K562 (cell line): ENCODE measurements around the gene DTX2. TPM values are rescaled to one million over a fixed set of nuclear protein-coding genes. Genes with fewer than 3 reads are reported as not detected.

Experiments used
- ATAC-seq: fragments of 200-7000 bp; cut with Tn5 transposase; 3 replicates; pipeline ENCODE4 v1.9.1; 2020; ENCODE audit warnings: moderate library complexity
- BruUV-seq: library from RNA; stranded (reverse); fragments of 400-500 nt; replicated peaks from 2 replicates; lab custom pipeline; 2021; lab: Mats Ljungman, UMichigan
- CTCF ChIA-PET: fragments of 300-600 bp; formaldehyde crosslinking; extraction: SDS; loops from one replicate; lab custom pipeline; 2021; ENCODE audit warnings: low intra/inter-chr PET ratio; lab: Yijun Ruan, JAX
- POLR2A ChIA-PET: fragments of 300-600, 350-650 bp; sonication (Branson Sonifier 250); formaldehyde crosslinking; extraction: SDS; loops from one replicate; lab custom pipeline; 2021; ENCODE audit warnings: antibody characterized with exemption, inconsistent platforms; lab: Yijun Ruan, JAX
- DNase-seq, 4 experiments: peaks; one replicate each; pipeline versions ENCODE4 v3.0.0 to v3.0.0-alpha.2; 2011 to 2018; ENCODE audit warnings: low spot score in 3 of 4, mixed read lengths in 3 of 4; ENCODE audit errors: extremely low read depth in 1 of 4
- FAIRE-seq: peaks from 2 replicates; lab custom pipeline; 2011; peaks lifted over from hg19 to GRCh38; lab: Jason Lieb, UNC
- H2AFZ ChIP-seq: 2 replicates; pipeline ENCODE4 v1.6.0; 2011; ENCODE audit warnings: low read depth, low read length, control low read depth, inconsistent platforms
- H3K27ac ChIP-seq: fragments of 200-600 bp; 3 replicates; pipeline ENCODE4 v1.8.0; 2011; ENCODE audit warnings: low read depth, mild to moderate bottlenecking, control low read depth, inconsistent platforms, low read length, moderate library complexity, mixed read lengths; ENCODE audit errors: extremely low read depth
- H3K27me3 ChIP-seq, 2 experiments: fragments of 300-600 bp in 1 of 2; 2 replicates in 1 of 2; 3 replicates in 1 of 2; pipeline versions ENCODE4 v1.6.0 to v1.8.0; 2011; ENCODE audit warnings: inconsistent platforms in 2 of 2, low read length in 2 of 2, mild to moderate bottlenecking in 1 of 2, mixed read lengths in 1 of 2, moderate library complexity in 1 of 2; ENCODE audit not compliant: control insufficient read depth in 2 of 2, insufficient read depth in 2 of 2
- H3K36me3 ChIP-seq: fragments of 300-600 bp; 3 replicates; pipeline ENCODE4 v1.8.0; 2011; ENCODE audit warnings: mild to moderate bottlenecking, low read length, inconsistent platforms; ENCODE audit not compliant: control insufficient read depth, insufficient read depth
- H3K4me1 ChIP-seq, 2 experiments: fragments of 200-600 bp in 1 of 2; replicated peaks in 1 of 2; 2 replicates in 1 of 2; 3 replicates in 1 of 2; pipeline versions ENCODE4 v1.5.1 to v1.8.0; 2011; ENCODE audit warnings: inconsistent platforms in 2 of 2, low read length in 2 of 2, mild to moderate bottlenecking in 1 of 2, mixed read lengths in 1 of 2, moderate library complexity in 1 of 2; ENCODE audit not compliant: control insufficient read depth in 2 of 2, insufficient read depth in 2 of 2
- H3K4me2 ChIP-seq: 2 replicates; pipeline ENCODE4 v1.6.1; 2011; ENCODE audit warnings: low read length, control low read depth, inconsistent platforms, mixed read lengths; ENCODE audit not compliant: insufficient read depth
- H3K4me3 ChIP-seq: fragments of 200-600 bp; sonication (generic), shearing (Covaris generic); 2 replicates; pipeline ENCODE4 v1.5.1; 2016; ENCODE audit warnings: control low read depth, inconsistent platforms
- H3K79me2 ChIP-seq: fragments of 200-600 bp; 3 replicates; pipeline ENCODE4 v1.8.0; 2011; ENCODE audit warnings: low read length, inconsistent platforms; ENCODE audit not compliant: control insufficient read depth, insufficient read depth
- H3K9ac ChIP-seq, 2 experiments: 2 replicates each; pipeline versions ENCODE4 v1.6.0 to v1.6.1; 2011; ENCODE audit warnings: low read depth in 2 of 2, low read length in 2 of 2, control low read depth in 1 of 2, inconsistent platforms in 1 of 2, mild to moderate bottlenecking in 1 of 2, mixed read lengths in 1 of 2; ENCODE audit not compliant: insufficient read depth in 1 of 2
- H3K9me1 ChIP-seq: one replicate; pipeline ENCODE4 v1.6.0; 2011; ENCODE audit warnings: inconsistent platforms, mild to moderate bottlenecking, low read length, moderate library complexity; ENCODE audit not compliant: control insufficient read depth, insufficient read depth
- H3K9me3 ChIP-seq: replicated peaks from 2 replicates; pipeline ENCODE4 v1.5.1; 2011; ENCODE audit warnings: low read depth, low read length, inconsistent platforms; ENCODE audit not compliant: control insufficient read depth, insufficient read depth
- H4K20me1 ChIP-seq: replicated peaks from 2 replicates; pipeline ENCODE4 v1.6.1; 2011; ENCODE audit warnings: low read length, inconsistent platforms, mixed read lengths; ENCODE audit not compliant: control insufficient read depth, insufficient read depth
- CAMTA2 ChIP-seq: fragments of 250-450 bp; sonication (Bioruptor Pico); conservative IDR thresholded peaks from 2 replicates; pipeline ENCODE4 v1.5.1; 2022
- CHCHD3 ChIP-seq: fragments of 250-450 bp; sonication (Bioruptor Pico); IDR thresholded peaks from 2 replicates; pipeline ENCODE4 v2.1.2; 2022; ENCODE audit warnings: mild to moderate bottlenecking
- CTBP1 ChIP-seq: fragments of 450-650 bp; IDR thresholded peaks from 2 replicates; pipeline ENCODE4 v1.6.1; 2016; ENCODE audit warnings: borderline replicate concordance
- ETS2 ChIP-seq: IDR thresholded peaks from 2 replicates; pipeline ENCODE4 v1.6.1; 2016; ENCODE audit warnings: borderline replicate concordance, missing genetic modification characterization, mild to moderate bottlenecking, moderate library complexity, missing compliant biosample characterization; ENCODE audit not compliant: poor library complexity, severe bottlenecking
- FOXJ2 ChIP-seq: fragments of 200-800 bp; sonication (Bioruptor generic); IDR thresholded peaks from 2 replicates; pipeline ENCODE4 v1.6.1; 2016; ENCODE audit warnings: missing genetic modification characterization, missing compliant biosample characterization
- SAP30 ChIP-seq: fragments of 200-600 bp; sonication (generic); IDR thresholded peaks from 2 replicates; pipeline ENCODE4 v1.6.1; 2012; ENCODE audit warnings: borderline replicate concordance, low read depth, mild to moderate bottlenecking, moderate library complexity, low read length, control low read depth, inconsistent platforms; ENCODE audit not compliant: insufficient read depth, poor library complexity, severe bottlenecking
- SETDB1 ChIP-seq: IDR thresholded peaks from one replicate; pipeline ENCODE4 v1.6.1; 2012; ENCODE audit warnings: low read length, control low read depth, inconsistent platforms
- ZNF12 ChIP-seq: sonication (generic); formaldehyde crosslinking; IDR thresholded peaks from 2 replicates; pipeline ENCODE4 v1.4.0; 2020; ENCODE audit warnings: mild to moderate bottlenecking, missing genetic modification reagents
- ZNF232 ChIP-seq: sonication (generic); formaldehyde crosslinking; IDR thresholded peaks from 2 replicates; pipeline ENCODE4 v1.8.0; 2022; ENCODE audit warnings: mild to moderate bottlenecking, missing genetic modification reagents
- WGBS: fragments of 100-300 bp; shearing (Covaris generic); methylation state at CpG from one replicate; pipeline ENCODE4 v1.1.6; 2016; ENCODE audit warnings: low coverage, mixed read lengths; ENCODE audit not compliant: insufficient coverage; ENCODE audit errors: missing lambda C conversion rate; 5-methylcytosine and 5-hydroxymethylcytosine counted together
- in situ Hi-C: fragments of 300-500 bp; cut with MboI; formaldehyde crosslinking; loops from 4 replicates; pipeline ENCODE4 v1.15.0; 2018; ENCODE audit warnings: inconsistent platforms, mixed read lengths
- intact Hi-C: fragments of 100-400 bp; cut with micrococcal nuclease; formaldehyde crosslinking; loops from 2 replicates; pipeline ENCODE4 v1.14.2; 2022
- polyA plus RNA-seq, 8 experiments: library from polyadenylated mRNA; depleted of rRNA in 4 of 8; stranded (reverse) in 5 of 8; unstranded in 3 of 8; fragments of >200 nt; fragmentation: Nextera tagmentation in 2 of 8; fragmentation: Illumina TruSeq in 1 of 8; extraction: Ambion mirVana in 2 of 8; extraction: Trizol in 1 of 8; gene quantifications; 2 replicates each; pipeline versions ENCODE4 v1.2.1 to v1.2.3, GENCODE V29; 2011 to 2014; ENCODE audit warnings: inconsistent platforms in 1 of 8, missing spikeins in 1 of 8
- total RNA-seq, 7 experiments: library from RNA; depleted of rRNA in 6 of 7; stranded (reverse); fragments of >200 nt in 6 of 7; fragmentation: Illumina TruSeq in 2 of 7; extraction: Trizol in 2 of 7; gene quantifications; 2 replicates each; pipeline versions ENCODE4 v1.2.1 to v1.2.3, GENCODE V29; 2011 to 2021; ENCODE audit warnings: low replicate concordance in 1 of 7
- TF ChIP-seq, protein P1 (sequence below): fragments of 250-450 bp; sonication (Bioruptor Pico); IDR thresholded peaks from 2 replicates; pipeline ENCODE4 v1.5.0; 2020; ENCODE audit warnings: mild to moderate bottlenecking
- TF ChIP-seq, protein P2 (sequence below): fragments of 150-350 bp; conservative IDR thresholded peaks from 2 replicates; pipeline ENCODE4 v1.6.1; 2014; ENCODE audit warnings: low read length

Gene DTX2
- total and polyA plus RNA-seq, 9 of the 15 experiments (the other 6 are each of a cell fraction or from before 2014, with no cell fraction given), result 0.20 to 31.5 (median 9.8) TPM

DNA sequence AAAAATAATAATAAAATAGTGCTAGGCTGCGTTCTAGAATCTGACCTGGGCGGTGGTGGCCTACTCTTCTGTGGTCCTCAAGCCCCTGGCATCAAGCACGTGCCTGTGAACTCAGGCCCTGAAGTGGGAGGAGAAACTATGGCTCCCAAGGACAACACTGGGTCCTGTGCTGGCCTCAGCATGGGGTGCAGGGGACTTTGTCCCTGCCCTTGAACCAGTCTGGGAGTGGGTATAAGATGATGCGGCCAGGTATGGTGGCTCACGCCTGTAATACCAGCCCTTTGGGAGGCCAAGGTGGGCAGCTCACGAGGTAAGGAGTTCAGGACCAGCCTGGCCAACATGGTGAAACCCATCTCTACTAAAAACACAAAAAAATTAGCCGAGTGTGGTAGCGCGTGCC is 31.3 kb upstream of the DTX2 start:
- ATAC-seq (no peak), DNase-seq (peak in 1 of 4 experiments; percentile 2)
- H3K79me2 ChIP-seq, result no peaks in the 10 kb centered on the region
- peaks cover 0 to under 1% of the 10 kb centered on the region in 2 experiments; a peak in 2 of 5 replicates for H3K27me3 ChIP-seq
- H3K4me1 ChIP-seq, result peaks cover 4 to 10% of the 10 kb centered on the region in 2 experiments; a peak in 4 of 5 replicates
- POLR2A ChIA-PET, result no interaction called here
- H3K4me3 ChIP-seq, result no peak overlapping the region
- in situ Hi-C loops, result loop anchor here (5.0 to 10.0 kb wide), 2 partner anchors 75 to 182 kb away; no protein-coding TSS in a partner anchor
- H3K36me3 ChIP-seq, result no peaks in the 10 kb centered on the region
- BruUV-seq, result no TSS peak
- no peaks in the 10 kb centered on the region for H3K9me3 ChIP-seq
- no peak overlapping the region for H3K27ac ChIP-seq
- no peak for TF ChIP-seq ZNF12
- no peak for TF ChIP-seq CTBP1
- TF ChIP-seq CHCHD3 (CRISPR knock-in tag), result no peak
- no peak for TF ChIP-seq CAMTA2 (CRISPR knock-in tag)
- TF ChIP-seq SAP30, result no peak
- TF ChIP-seq, protein P1, sequence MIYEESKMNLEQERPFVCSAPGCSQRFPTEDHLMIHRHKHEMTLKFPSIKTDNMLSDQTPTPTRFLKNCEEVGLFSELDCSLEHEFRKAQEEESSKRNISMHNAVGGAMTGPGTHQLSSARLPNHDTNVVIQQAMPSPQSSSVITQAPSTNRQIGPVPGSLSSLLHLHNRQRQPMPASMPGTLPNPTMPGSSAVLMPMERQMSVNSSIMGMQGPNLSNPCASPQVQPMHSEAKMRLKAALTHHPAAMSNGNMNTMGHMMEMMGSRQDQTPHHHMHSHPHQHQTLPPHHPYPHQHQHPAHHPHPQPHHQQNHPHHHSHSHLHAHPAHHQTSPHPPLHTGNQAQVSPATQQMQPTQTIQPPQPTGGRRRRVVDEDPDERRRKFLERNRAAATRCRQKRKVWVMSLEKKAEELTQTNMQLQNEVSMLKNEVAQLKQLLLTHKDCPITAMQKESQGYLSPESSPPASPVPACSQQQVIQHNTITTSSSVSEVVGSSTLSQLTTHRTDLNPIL (CRISPR knock-in tag), result no peak
- no peak for TF ChIP-seq SETDB1
- no peak for TF ChIP-seq FOXJ2 (tag)
- TF ChIP-seq ETS2 (tag), result no peak
- TF ChIP-seq ZNF232 (CRISPR knock-in tag), result no peak
- TF ChIP-seq, protein P2, sequence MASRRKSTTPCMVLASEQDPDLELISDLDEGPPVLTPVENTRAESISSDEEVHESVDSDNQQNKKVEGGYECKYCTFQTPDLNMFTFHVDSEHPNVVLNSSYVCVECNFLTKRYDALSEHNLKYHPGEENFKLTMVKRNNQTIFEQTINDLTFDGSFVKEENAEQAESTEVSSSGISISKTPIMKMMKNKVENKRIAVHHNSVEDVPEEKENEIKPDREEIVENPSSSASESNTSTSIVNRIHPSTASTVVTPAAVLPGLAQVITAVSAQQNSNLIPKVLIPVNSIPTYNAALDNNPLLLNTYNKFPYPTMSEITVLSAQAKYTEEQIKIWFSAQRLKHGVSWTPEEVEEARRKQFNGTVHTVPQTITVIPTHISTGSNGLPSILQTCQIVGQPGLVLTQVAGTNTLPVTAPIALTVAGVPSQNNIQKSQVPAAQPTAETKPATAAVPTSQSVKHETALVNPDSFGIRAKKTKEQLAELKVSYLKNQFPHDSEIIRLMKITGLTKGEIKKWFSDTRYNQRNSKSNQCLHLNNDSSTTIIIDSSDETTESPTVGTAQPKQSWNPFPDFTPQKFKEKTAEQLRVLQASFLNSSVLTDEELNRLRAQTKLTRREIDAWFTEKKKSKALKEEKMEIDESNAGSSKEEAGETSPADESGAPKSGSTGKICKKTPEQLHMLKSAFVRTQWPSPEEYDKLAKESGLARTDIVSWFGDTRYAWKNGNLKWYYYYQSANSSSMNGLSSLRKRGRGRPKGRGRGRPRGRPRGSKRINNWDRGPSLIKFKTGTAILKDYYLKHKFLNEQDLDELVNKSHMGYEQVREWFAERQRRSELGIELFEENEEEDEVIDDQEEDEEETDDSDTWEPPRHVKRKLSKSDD, result no peak
- TF ChIP-seq, all 486 proteins: peak for 0
- CTCF ChIA-PET, result no interaction called here
- 57% methylated on average over 9 of the region's 9 CpGs for WGBS
- no peak overlapping the region for H3K9ac ChIP-seq
- H3K9me1 ChIP-seq, result no peaks in the 10 kb centered on the region
- H3K4me2 ChIP-seq, result no peak overlapping the region
- no peak for FAIRE-seq
- H2AFZ ChIP-seq, result no peak overlapping the region
- intact Hi-C loops, result no loop called here
- no peaks in the 10 kb centered on the region for H4K20me1 ChIP-seq
